Measurements from ENCODE around the gene EEPD1.

EEPD1 gene

DNA sequence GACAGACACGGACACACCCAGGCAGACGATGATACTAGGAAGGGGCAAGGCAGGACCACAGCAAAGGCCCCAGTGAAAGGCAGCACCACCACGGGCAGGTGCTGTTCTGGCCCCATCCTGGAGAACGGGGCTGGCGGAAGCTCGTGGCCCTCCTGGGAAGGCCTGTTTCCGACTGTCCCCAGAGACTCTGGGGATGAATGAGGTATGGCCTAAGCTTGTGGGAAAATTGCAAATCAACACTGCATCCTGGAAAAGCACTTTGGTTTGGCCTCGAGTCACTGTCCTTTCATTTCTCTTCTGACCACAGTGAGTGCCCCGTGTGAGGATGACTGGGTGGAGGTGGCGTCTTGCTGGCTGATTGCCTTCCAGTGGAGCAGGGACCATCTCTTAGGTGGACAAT is 155.0 kb downstream of the EEPD1 start:
- Histone ChIP-seq H3K4me3 (no peak overlapping the region), H3K36me3 (ENCODE audit: insufficient read depth, low read length) (no peaks in the 10 kb centered on the region), H3K9ac (ENCODE audit: insufficient read length) (no peak overlapping the region), H3K9me3 (ENCODE audit: low read depth, low read length) (no peaks in the 10 kb centered on the region), H3K27ac (no peak overlapping the region)
- TF ChIP-seq POLR2AphosphoS5 (IDR thresholded peaks at IDR 0.05; ENCODE audit: borderline replicate concordance, low read depth, low read length) (no peak), FOXP2 (optimal IDR thresholded peaks at IDR 0.05; ENCODE audit: control extremely low read depth, extremely low read length, insufficient read depth) (no peak), EZH2 (IDR thresholded peaks at IDR 0.05) (no peak)
- no peak for DNase-seq (ENCODE audit: low read depth, low spot score)

DNA sequence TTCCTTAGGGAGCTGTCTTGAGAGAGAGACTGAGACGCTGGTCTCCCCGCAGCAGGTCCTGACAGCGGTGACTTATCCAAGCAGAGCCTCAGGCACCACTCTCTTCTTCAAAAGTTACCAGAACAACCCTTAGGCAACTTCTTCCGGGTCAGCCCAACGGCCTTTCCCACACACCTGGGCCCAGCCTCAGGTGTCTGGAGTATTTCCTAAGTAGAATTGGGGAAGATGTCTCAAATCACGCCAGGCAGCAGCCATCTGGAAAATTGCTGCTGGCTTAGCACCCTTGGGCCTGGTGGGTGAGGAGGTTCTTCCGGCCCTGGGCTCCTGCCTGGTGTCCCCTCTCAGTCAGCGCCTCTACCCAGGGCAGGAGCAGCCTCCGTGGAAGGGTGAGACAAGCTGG is 156.2 kb downstream of the EEPD1 start:
- no peak overlapping the region for H3K4me3 ChIP-seq
- H3K27ac ChIP-seq = no peak overlapping the region
- DNase-seq (ENCODE audit: low read depth, low spot score) = no peak
- no peak for TF ChIP-seq EZH2 (IDR thresholded peaks at IDR 0.05)
- no peak for TF ChIP-seq FOXP2 (optimal IDR thresholded peaks at IDR 0.05; ENCODE audit: control extremely low read depth, extremely low read length, insufficient read depth)
- no peak for TF ChIP-seq POLR2AphosphoS5 (IDR thresholded peaks at IDR 0.05; ENCODE audit: borderline replicate concordance, low read depth, low read length)
- no peaks in the 10 kb centered on the region for H3K36me3 ChIP-seq (ENCODE audit: insufficient read depth, low read length)
- H3K9ac ChIP-seq (ENCODE audit: insufficient read length) = no peak overlapping the region
- no peaks in the 10 kb centered on the region for H3K9me3 ChIP-seq (ENCODE audit: low read depth, low read length)

DNA sequence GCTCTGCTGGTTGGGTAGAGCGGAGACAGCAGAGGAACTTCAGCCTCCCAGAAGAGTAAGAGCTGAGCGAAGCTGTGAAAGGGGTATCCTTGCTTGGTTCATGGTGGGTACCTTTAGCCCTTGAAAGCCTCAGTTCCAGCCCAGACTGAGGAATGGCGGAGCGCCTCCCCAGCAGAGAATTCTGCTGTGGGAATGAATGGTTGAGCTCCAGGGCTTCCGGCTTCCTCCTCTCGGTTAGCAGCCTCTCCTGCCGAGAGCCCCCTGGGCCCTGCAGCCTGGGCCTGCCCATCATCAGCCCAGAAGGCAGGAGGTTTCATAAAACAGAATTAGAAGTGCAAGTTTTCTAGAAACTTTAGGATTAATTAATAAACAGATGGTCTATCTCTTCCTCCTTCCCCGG is 156.7 kb downstream of the EEPD1 start:
- Histone ChIP-seq H3K36me3 (ENCODE audit: insufficient read depth, low read length) (no peaks in the 10 kb centered on the region), H3K9me3 (ENCODE audit: low read depth, low read length) (no peaks in the 10 kb centered on the region), H3K27ac (no peak overlapping the region), H3K9ac (ENCODE audit: insufficient read length) (no peak overlapping the region), H3K4me3 (no peak overlapping the region)
- DNase-seq (ENCODE audit: low read depth, low spot score) = no peak
- TF ChIP-seq FOXP2 (optimal IDR thresholded peaks at IDR 0.05; ENCODE audit: control extremely low read depth, extremely low read length, insufficient read depth) = no peak
- TF ChIP-seq POLR2AphosphoS5 (IDR thresholded peaks at IDR 0.05; ENCODE audit: borderline replicate concordance, low read depth, low read length) = no peak
- no peak for TF ChIP-seq EZH2 (IDR thresholded peaks at IDR 0.05)

DNA sequence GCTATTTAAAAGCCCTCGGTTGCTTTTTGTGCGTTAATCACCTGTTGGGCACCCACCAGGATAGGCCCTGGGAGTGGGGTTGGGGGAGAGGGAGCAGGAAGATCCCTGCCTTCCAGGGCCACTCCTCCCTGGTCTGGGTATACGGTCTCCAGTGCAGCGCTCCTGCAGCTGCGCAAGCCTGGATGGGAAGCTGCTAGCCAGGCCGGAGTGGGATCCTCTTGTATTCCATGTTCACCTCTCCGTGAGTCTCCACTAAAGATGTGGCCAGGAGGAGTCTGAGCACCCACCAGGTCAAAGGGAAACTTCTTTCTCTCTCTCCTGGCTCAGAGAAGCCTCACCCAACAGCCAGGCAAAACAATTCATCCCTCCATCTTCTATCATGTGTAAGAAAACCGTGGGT is 157.8 kb downstream of the EEPD1 start:
- H3K9me3 ChIP-seq (ENCODE audit: low read depth, low read length) = no peaks in the 10 kb centered on the region
- H3K4me3 ChIP-seq = no peak overlapping the region
- no peak for TF ChIP-seq FOXP2 (optimal IDR thresholded peaks at IDR 0.05; ENCODE audit: control extremely low read depth, extremely low read length, insufficient read depth)
- TF ChIP-seq POLR2AphosphoS5 (IDR thresholded peaks at IDR 0.05; ENCODE audit: borderline replicate concordance, low read depth, low read length) = no peak
- no peak for TF ChIP-seq EZH2 (IDR thresholded peaks at IDR 0.05)
- no peak overlapping the region for H3K9ac ChIP-seq (ENCODE audit: insufficient read length)
- no peak overlapping the region for H3K27ac ChIP-seq
- DNase-seq (ENCODE audit: low read depth, low spot score) = no peak
- H3K36me3 ChIP-seq (ENCODE audit: insufficient read depth, low read length) = no peaks in the 10 kb centered on the region

DNA sequence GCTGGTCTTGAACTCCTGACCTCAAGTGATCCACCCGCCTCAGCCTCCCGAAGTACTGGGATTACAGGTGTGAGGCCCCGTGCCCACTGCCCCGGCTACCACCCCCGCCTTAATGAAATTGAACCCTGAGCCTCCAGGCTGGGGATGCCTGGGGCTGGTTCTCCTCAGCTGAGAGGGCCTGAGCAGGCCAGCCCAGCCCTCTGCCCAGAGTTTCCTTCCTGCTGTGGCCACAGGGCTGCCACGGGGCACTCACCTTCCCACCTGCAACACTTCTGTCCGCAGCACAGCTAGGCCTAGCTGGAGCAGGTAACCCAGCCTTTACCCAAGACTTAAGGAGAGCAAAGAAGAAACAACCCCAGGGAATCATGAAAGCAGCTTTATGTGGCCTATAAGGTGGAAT is 158.5 kb downstream of the EEPD1 start:
- TF ChIP-seq EZH2 (IDR thresholded peaks at IDR 0.05) = no peak
- no peak for TF ChIP-seq POLR2AphosphoS5 (IDR thresholded peaks at IDR 0.05; ENCODE audit: borderline replicate concordance, low read depth, low read length)
- TF ChIP-seq FOXP2 (optimal IDR thresholded peaks at IDR 0.05; ENCODE audit: control extremely low read depth, extremely low read length, insufficient read depth) = no peak
- Histone ChIP-seq H3K9me3 (ENCODE audit: low read depth, low read length) (no peaks in the 10 kb centered on the region), H3K36me3 (ENCODE audit: insufficient read depth, low read length) (no peaks in the 10 kb centered on the region), H3K4me3 (no peak overlapping the region), H3K27ac (no peak overlapping the region), H3K9ac (ENCODE audit: insufficient read length) (no peak overlapping the region)
- DNase-seq (ENCODE audit: low read depth, low spot score) = no peak

DNA sequence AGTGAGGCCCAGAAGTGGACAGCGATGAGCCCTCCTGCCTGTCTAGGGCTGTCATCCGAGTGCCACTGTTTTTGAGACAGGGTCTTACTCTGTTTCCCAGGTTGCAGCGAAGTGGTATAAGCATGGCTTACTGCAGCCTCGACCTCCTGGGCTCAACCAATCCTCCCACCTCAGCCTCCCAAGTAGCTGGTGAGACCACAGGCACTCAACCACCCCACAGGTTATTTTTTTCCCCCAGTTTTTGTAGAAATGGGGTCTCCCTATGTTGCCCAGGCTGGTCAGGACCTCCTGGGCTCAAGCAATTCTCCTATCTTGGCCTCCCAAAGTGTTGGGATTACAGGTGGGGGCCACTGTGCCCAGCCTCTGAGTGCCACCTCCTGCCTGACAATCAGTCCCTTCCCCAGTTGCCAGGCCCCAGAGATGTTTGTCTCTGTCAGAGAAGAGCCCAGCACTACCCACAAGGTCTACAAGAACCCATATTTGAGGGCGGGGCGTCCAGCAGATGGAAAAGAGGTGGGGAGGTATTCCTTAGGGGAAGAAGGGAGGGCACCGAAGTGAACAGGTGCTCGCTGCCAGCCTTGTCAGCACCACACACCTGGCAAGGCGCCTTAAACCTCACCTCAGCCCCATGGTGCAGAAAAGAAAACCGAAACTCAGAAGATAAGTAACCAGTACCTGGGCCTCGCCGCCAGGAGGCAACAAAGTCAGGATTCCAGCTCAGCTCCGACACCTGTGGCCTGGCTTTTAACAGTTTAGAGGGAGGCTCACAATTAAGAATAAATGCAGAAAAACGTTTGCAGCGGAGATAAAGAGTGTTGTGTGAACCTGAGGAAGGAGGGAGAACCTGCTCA is 159.2 kb downstream of the EEPD1 start:
- H3K4me3 ChIP-seq = no peak overlapping the region
- no peak for DNase-seq (ENCODE audit: low read depth, low spot score)
- H3K36me3 ChIP-seq (ENCODE audit: insufficient read depth, low read length) = no peaks in the 10 kb centered on the region
- TF ChIP-seq POLR2AphosphoS5 (IDR thresholded peaks at IDR 0.05; ENCODE audit: borderline replicate concordance, low read depth, low read length) = no peak
- no peak for TF ChIP-seq EZH2 (IDR thresholded peaks at IDR 0.05)
- TF ChIP-seq FOXP2 (optimal IDR thresholded peaks at IDR 0.05; ENCODE audit: control extremely low read depth, extremely low read length, insufficient read depth) = no peak
- no peaks in the 10 kb centered on the region for H3K9me3 ChIP-seq (ENCODE audit: low read depth, low read length)
- H3K27ac ChIP-seq = no peak overlapping the region
- H3K9ac ChIP-seq (ENCODE audit: insufficient read length) = no peak overlapping the region

DNA sequence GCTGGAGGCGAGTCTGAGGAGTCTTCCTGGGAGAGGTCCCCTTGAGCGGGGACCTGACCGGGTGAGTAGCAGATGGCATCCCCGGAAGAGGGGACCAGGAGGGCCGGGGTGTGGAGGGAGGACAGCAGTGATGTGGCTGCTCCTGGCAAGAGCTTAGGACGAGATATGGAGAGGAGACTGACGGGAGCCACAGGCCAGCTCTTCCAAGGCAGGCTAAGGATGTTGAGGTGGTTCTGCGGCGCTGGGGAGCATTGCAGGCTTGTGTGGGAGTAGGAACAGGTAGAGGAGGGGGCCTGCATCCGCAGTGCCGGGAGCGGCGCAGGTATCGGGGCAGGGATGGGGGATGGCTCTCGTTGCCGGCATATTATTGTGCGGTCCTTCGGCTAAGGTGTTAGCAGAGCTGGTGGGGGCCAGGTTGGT is 159.9 kb downstream of the EEPD1 start:
- TF ChIP-seq POLR2AphosphoS5 (IDR thresholded peaks at IDR 0.05; ENCODE audit: borderline replicate concordance, low read depth, low read length) (no peak), EZH2 (IDR thresholded peaks at IDR 0.05) (no peak), FOXP2 (optimal IDR thresholded peaks at IDR 0.05; ENCODE audit: control extremely low read depth, extremely low read length, insufficient read depth) (no peak)
- Histone ChIP-seq H3K9me3 (ENCODE audit: low read depth, low read length) (no peaks in the 10 kb centered on the region), H3K36me3 (ENCODE audit: insufficient read depth, low read length) (no peaks in the 10 kb centered on the region), H3K9ac (ENCODE audit: insufficient read length) (no peak overlapping the region), H3K4me3 (no peak overlapping the region), H3K27ac (no peak overlapping the region)
- no peak for DNase-seq (ENCODE audit: low read depth, low spot score)

DNA sequence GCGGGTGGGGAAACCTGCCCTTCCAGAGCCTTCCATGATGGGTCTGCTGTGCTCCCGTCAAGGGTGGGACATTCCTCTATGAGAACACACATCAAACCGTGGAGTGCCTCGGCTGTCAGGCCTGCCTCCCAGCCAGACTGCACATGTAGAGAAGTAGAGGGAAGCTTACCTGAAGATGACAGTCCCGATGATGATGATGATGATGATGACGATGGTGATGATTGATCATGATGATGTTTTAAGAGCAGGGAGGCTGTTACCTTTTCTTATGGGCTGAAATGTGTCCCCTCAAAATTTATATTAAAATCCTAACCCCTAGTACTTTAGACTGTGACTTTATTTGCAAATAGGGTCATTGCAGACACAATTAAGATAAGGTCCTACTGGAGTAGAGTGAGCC is 160.6 kb downstream of the EEPD1 start:
- no peak for DNase-seq (ENCODE audit: low read depth, low spot score)
- no peak overlapping the region for H3K27ac ChIP-seq
- no peak overlapping the region for H3K9ac ChIP-seq (ENCODE audit: insufficient read length)
- H3K9me3 ChIP-seq (ENCODE audit: low read depth, low read length) = no peaks in the 10 kb centered on the region
- H3K4me3 ChIP-seq = no peak overlapping the region
- H3K36me3 ChIP-seq (ENCODE audit: insufficient read depth, low read length) = no peaks in the 10 kb centered on the region
- no peak for TF ChIP-seq EZH2 (IDR thresholded peaks at IDR 0.05)
- no peak for TF ChIP-seq FOXP2 (optimal IDR thresholded peaks at IDR 0.05; ENCODE audit: control extremely low read depth, extremely low read length, insufficient read depth)
- no peak for TF ChIP-seq POLR2AphosphoS5 (IDR thresholded peaks at IDR 0.05; ENCODE audit: borderline replicate concordance, low read depth, low read length)

Measured in SK-N-MC (cell line).